ENCODE measurements around the gene GARS1.

DNA sequence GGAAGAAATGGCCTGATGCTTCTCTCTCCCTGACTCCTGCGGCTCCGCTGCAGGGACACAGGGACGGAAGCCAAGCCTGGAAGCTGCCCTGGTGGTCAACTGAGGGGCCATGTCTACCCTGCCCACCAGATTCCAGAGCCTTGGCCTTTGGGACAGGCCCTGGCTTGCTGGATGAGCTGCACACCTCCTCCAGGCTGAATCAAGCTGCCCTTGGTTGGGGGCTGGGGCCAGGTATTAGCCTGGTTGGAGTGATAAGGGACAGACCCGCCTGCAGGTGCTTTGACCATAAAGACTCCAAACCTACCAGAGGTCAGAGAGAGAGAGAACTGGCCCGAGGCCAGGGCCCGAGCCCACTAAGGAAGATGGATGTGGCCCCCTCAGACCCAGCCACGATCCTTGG is 57.5 kb downstream of the GARS1 start:
- TF ChIP-seq, protein P1, sequence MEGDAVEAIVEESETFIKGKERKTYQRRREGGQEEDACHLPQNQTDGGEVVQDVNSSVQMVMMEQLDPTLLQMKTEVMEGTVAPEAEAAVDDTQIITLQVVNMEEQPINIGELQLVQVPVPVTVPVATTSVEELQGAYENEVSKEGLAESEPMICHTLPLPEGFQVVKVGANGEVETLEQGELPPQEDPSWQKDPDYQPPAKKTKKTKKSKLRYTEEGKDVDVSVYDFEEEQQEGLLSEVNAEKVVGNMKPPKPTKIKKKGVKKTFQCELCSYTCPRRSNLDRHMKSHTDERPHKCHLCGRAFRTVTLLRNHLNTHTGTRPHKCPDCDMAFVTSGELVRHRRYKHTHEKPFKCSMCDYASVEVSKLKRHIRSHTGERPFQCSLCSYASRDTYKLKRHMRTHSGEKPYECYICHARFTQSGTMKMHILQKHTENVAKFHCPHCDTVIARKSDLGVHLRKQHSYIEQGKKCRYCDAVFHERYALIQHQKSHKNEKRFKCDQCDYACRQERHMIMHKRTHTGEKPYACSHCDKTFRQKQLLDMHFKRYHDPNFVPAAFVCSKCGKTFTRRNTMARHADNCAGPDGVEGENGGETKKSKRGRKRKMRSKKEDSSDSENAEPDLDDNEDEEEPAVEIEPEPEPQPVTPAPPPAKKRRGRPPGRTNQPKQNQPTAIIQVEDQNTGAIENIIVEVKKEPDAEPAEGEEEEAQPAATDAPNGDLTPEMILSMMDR (conservative IDR thresholded peaks at IDR 0.05 in 1 of 2, IDR thresholded peaks at IDR 0.05 in 1 of 2; ENCODE audit: extremely low read depth in 1 of 2, insufficient read depth in 1 of 2, low read depth in 1 of 2, low read length in 2 of 2), result no peak
- no peak for TF ChIP-seq EZH2 (IDR thresholded peaks at IDR 0.05; ENCODE audit: borderline replicate concordance, low read length)

All from mammary epithelial cell (primary cell).